ENCODE measurements around the gene GNMT.
"Not testable (repeated sequence)": the region's sequence is repeated elsewhere in the genome, so short reads cannot be mapped to it uniquely, and the experiment has no call there.

The GNMT gene

GRCh38 chr6:42952389-42952788 lies 8.2 kb upstream of the GNMT start:
- no peak for DNase-seq
- peak overlapping the region; percentile 63 for H3K27ac ChIP-seq
- TF ChIP-seq CTCF (IDR thresholded peaks at IDR 0.05; ENCODE audit: low read depth, low read length), result no peak

GRCh38 chr6:42954405-42954804 lies 6.1 kb upstream of the GNMT start:
- DNase-seq; H3K27ac ChIP-seq; H3K9me3 ChIP-seq (ENCODE audit: severe bottlenecking); H3K27me3 ChIP-seq (ENCODE audit: insufficient read depth, low read depth, severe bottlenecking); H3K36me3 ChIP-seq; H3K4me3 ChIP-seq (ENCODE audit: low read depth, low read length): not testable (repeated sequence)

More at GRCh38 chr6:42952389-42952788, 8.2 kb upstream of the GNMT start:
- Histone ChIP-seq H3K27me3 (ENCODE audit: insufficient read depth, low read depth, severe bottlenecking) (no peaks in the 10 kb centered on the region), H3K4me3 (ENCODE audit: low read depth, low read length) (no peak overlapping the region), H3K9me3 (ENCODE audit: severe bottlenecking) (no peaks in the 10 kb centered on the region), H3K36me3 (no peaks in the 10 kb centered on the region)

GRCh38 chr6:42958125-42958524 lies 2.4 kb upstream of the GNMT start:
- TF ChIP-seq CTCF (IDR thresholded peaks at IDR 0.05; ENCODE audit: low read depth, low read length), result no peak
- Histone ChIP-seq H3K36me3 (peaks cover 10% of the 10 kb centered on the region), H3K4me3 (ENCODE audit: low read depth, low read length) (no peak overlapping the region), H3K27ac (no peak overlapping the region), H3K27me3 (ENCODE audit: insufficient read depth, low read depth, severe bottlenecking) (no peaks in the 10 kb centered on the region), H3K9me3 (ENCODE audit: severe bottlenecking) (no peaks in the 10 kb centered on the region)
- no peak for DNase-seq

GRCh38 chr6:42959917-42960242 lies 674 bp upstream of the GNMT start:
- H3K9me3 ChIP-seq (ENCODE audit: severe bottlenecking), result no peaks in the 10 kb centered on the region
- TF ChIP-seq CTCF (IDR thresholded peaks at IDR 0.05; ENCODE audit: low read depth, low read length), result no peak
- no peaks in the 10 kb centered on the region for H3K27me3 ChIP-seq (ENCODE audit: insufficient read depth, low read depth, severe bottlenecking)
- peak overlapping the region; percentile 65 for H3K4me3 ChIP-seq (ENCODE audit: low read depth, low read length)
- no peak for DNase-seq
- H3K36me3 ChIP-seq, result peaks cover 18% of the 10 kb centered on the region
- no peak overlapping the region for H3K27ac ChIP-seq

GRCh38 chr6:42961020-42961470 lies 491 bp downstream of the GNMT start:
- DNase-seq, result no peak
- Histone ChIP-seq H3K36me3 (peaks cover 27% of the 10 kb centered on the region), H3K9me3 (ENCODE audit: severe bottlenecking) (no peaks in the 10 kb centered on the region), H3K27ac (no peak overlapping the region), H3K4me3 (ENCODE audit: low read depth, low read length) (peak overlapping the region; percentile 65), H3K27me3 (ENCODE audit: insufficient read depth, low read depth, severe bottlenecking) (no peaks in the 10 kb centered on the region)
- TF ChIP-seq CTCF (IDR thresholded peaks at IDR 0.05; ENCODE audit: low read depth, low read length), result no peak

- no peak for TF ChIP-seq CTCF (IDR thresholded peaks at IDR 0.05; ENCODE audit: low read depth, low read length)
- Histone ChIP-seq H3K36me3 (peaks cover 34% of the 10 kb centered on the region), H3K27ac (no peak overlapping the region), H3K9me3 (ENCODE audit: severe bottlenecking) (no peaks in the 10 kb centered on the region), H3K4me3 (ENCODE audit: low read depth, low read length) (no peak overlapping the region), H3K27me3 (ENCODE audit: insufficient read depth, low read depth, severe bottlenecking) (no peaks in the 10 kb centered on the region)
- DNase-seq, result no peak
Measured at GRCh38 chr6:42962096-42962495, 1.5 kb downstream of the GNMT start.

Measured in WERI-Rb-1 (cell line).